Neural progenitor cell (in vitro differentiated cells): ENCODE results near the gene PCGF6.

ENCODE experiments used
- EZH2 ChIP-seq: fragments of 200-600 bp; sonication (generic); IDR thresholded peaks from 2 replicates; pipeline ENCODE4 v1.6.1; 2017; ENCODE audit warnings: antibody characterized with exemption, mild to moderate bottlenecking, moderate library complexity
- TF ChIP-seq, protein P1 (sequence below): fragments of 200-600 bp; sonication (generic); IDR thresholded peaks from 2 replicates; pipeline ENCODE4 v1.5.1; 2017; ENCODE audit warnings: antibody characterized with exemption, mild to moderate bottlenecking

DNA sequence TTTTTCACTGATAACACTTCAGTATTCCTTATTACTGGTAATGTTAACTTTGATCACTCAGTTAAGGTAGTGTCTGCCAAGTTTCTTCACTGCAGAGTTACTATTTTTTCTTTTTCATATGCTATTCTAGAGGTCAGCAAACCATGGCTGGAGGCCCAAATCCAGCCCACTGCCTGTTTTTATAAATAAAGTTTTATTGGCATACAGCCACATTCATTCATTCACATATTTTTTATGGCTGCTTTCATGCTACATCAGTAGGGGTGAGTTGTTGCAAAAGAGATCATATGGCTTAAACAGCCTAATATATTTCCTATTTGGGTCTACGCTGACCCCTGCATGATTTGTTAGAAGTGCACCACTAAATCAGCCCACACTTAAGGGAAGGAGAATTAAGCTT lies 94.3 kb downstream of the PCGF6 start:
- TF ChIP-seq, protein P1, sequence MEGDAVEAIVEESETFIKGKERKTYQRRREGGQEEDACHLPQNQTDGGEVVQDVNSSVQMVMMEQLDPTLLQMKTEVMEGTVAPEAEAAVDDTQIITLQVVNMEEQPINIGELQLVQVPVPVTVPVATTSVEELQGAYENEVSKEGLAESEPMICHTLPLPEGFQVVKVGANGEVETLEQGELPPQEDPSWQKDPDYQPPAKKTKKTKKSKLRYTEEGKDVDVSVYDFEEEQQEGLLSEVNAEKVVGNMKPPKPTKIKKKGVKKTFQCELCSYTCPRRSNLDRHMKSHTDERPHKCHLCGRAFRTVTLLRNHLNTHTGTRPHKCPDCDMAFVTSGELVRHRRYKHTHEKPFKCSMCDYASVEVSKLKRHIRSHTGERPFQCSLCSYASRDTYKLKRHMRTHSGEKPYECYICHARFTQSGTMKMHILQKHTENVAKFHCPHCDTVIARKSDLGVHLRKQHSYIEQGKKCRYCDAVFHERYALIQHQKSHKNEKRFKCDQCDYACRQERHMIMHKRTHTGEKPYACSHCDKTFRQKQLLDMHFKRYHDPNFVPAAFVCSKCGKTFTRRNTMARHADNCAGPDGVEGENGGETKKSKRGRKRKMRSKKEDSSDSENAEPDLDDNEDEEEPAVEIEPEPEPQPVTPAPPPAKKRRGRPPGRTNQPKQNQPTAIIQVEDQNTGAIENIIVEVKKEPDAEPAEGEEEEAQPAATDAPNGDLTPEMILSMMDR: no peak
- no peak for TF ChIP-seq EZH2
